GF-D8 (cell line): Measurements from ENCODE around the gene GOLIM4.
"Not testable (repeated sequence)": the region's sequence is repeated elsewhere in the genome, so short reads cannot be mapped to it uniquely, and the experiment has no call there.

Source experiments
- DNase-seq: peaks from one replicate; lab custom pipeline; 2025; lab: John Stamatoyannopoulos, UW

GOLIM4 gene

DNA sequence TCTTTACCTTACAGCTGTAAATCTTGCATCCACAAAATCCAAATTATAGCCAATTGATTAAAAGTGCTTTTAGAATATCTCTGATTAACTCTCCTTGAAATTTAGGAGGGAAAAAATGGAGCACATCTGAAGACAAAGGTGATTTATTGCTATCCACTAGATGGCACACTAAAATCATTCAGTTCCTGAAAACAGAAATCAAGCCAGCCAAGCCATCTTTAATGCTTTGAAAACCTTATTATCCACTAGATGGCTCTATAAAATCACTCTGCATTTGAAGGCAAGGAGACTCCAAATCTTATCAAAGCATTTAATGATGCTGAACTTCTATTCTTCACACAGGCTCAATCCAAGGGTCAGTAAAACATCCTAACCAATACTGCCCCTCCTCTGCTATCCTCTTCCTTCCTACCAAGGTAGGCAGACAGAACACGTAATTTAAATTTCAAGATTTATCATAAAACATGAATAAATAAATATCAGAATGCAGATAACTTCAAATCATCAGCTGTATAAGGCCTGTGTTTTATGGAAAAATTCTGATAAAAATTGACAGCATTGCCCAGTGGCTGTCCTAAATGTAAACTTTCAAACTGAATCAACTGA is 48.4 kb downstream of the GOLIM4 start:
- DNase-seq, result peak; percentile 76

DNA sequence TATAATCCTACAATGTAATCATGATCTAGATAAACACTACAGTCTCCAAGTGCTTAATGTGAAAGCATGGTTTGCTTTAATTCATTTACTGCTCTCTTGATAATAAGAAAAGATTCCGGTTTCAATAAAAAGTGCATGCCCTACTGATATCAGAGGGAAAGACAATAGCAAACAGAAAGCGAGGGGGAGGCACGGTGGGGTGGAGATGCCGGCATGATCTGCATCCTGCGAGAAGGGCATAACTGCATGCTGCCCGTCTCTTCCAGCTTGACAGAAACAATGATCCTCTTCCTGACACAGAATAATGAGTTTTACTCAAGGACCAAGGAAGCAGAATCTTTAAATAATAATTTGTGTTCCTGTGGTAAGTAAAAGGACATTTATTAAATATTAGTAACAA is 51.7 kb downstream of the GOLIM4 start:
- DNase-seq, result no peak

- DNase-seq, result peak; percentile 49
These were observed 55.0 kb downstream of the GOLIM4 start for GRCh38 chr3:168040607-168041208.

- no peak for DNase-seq
These were observed 58.7 kb downstream of the GOLIM4 start for GRCh38 chr3:168037020-168037419.

GRCh38 chr3:168036619-168037018 is 59.1 kb downstream of the GOLIM4 start:
- no peak for DNase-seq

DNA sequence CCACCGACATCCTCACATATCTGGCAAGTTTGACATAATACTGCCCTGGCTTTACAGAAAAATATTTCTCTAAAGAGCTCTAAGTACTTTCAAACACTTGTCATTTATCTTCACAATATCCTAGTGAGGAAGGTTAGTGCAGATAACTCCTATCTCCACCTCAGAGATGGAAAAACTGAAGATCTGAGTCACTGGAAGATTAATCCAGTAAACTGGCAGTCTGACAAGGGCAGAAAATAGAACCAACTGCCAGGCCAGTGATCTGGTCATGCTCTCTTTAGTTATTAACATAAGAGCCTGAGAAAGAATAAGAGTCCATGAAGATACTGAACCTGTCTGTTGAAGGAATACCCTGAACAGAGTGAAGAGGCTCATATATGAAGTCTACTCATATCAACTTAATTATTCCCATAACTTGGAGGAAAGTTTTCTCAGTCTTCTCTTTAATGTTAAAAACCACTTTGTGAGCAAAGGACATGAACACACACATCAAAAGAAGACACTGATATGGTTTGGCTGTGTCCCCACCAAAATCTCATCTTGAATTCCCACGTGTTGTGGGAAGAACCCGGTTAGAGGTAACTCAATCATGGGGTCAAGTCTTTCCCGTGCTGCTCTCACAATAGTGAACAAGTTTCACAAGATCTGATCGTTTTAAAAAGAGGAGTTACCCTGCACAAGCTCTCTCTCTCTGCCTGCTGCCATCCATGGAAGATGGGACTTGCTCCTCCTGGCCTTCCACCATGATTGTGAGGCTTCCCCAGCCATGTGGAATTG is 61.4 kb downstream of the GOLIM4 start:
- DNase-seq, result no peak

GRCh38 chr3:168030577-168030976 is 65.1 kb downstream of the GOLIM4 start:
- DNase-seq, result no peak

DNA sequence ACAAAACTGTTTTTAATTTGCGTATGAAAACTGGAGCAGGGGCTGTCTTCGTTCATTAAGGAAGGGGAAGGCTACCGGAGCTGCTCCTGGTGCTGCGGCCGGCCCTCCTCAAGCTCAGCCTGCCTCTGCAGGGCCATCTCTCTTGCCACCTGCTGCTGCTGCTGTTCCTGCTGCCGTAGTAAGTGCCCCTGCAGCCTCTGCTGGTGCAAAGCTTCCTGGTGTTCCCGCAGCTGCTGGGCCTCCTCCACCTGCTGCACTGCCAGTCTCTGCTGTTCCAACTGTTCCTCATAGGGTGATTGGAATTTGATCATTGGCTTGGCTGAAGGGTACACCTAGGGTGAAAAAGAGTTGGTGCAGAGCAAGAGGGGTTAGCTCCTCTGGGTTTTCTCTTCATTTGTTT is 66.0 kb downstream of the GOLIM4 start:
- no peak for DNase-seq

GRCh38 chr3:168028086-168028485 is 67.6 kb downstream of the GOLIM4 start:
- no peak for DNase-seq

GRCh38 chr3:168026764-168027163 is 69.0 kb downstream of the GOLIM4 start:
- DNase-seq, result no peak

DNA sequence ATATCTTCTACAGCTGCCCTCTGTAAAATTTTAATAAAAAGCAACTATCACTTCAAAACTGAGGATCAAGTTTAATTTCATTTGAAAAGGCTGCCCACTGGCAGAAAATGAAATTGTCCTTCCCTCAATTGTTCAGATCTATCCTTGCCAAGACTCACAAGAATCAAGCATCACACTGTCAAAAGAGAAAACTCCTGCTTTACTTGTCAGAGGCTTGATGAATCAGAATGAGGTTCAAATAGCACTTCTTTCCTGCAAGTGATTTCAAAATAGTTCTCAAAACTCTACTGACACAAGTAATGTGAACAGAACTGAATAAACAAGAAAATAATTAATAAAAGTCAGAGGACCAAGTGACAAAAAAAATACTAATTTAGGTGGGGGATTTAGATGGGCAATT is 70.6 kb downstream of the GOLIM4 start:
- no peak for DNase-seq

GRCh38 chr3:168024537-168024941 is 71.2 kb downstream of the GOLIM4 start:
- peak; percentile 63 for DNase-seq

DNA sequence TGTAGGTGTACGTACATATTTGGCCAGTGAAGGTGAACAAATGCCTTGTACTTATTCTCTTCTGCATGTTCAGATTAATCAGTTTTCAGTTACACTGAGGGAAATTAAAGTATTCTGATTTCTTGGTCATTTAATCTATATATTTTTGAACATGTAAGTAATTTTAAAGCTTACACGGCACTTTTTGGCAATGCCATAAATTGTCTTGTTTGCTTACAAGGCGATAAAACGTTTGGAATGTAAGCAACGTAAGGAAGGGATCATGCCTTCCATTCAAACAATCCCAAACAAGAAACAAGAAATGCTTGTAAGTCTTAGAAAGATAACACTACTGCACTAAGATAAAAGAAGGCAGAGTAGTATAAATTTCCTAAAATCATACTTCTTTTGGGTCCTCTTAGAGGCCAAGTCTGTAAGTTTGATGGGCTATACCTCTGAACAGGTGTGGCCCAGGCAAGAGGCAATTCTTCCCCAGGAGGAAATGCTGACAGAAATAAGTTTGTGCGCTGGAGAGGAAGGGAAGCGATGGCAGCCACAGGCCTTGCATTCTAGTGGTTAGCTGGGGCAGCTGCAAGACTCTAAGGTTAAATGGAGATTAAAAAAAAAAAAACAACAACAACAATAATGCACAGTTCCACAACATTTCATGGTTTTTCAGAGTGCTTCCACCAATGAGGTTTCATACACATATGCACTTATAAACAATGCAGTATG is 73.8 kb downstream of the GOLIM4 start:
- DNase-seq, result no peak

DNA sequence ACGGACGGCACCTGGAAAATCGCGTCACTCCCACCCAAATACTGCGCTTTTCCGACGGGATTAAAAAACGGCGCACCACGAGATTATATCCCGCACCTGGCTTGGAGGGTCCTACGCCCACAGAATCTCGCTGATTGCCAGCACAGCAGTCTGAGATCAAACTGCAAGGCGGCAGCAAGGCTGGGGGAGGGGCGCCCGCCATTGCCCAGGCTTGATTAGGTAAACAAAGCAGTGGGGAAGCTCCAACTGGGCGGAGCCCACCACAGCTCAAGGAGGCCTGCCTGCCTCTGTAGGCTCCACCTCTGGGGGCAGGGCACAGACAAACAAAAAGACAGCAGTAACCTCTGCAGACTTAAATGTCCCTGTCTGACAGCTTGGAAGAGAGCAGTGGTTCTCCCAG is 84.4 kb downstream of the GOLIM4 start:
- not testable (repeated sequence) for DNase-seq

DNA sequence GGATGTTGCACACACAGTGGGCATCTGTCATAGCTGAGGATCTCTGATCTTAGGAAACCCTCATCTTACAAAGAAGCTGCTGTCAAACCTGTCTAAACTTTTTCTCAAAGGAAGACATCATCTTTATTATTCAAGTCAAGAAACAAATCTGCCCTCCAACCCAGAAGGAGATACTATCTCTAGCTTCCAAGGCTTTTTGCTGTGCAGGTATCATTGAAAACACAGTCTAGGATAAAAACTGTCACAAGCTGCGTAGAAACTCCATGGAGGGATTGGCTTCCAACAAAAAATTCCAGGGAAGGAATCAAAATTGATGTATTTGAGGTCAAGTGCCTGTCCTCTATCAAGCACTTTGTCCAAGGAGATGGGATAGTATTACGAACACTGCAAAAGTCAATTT is 89.1 kb downstream of the GOLIM4 start:
- no peak for DNase-seq

GRCh38 chr3:168003911-168004310 is 91.8 kb downstream of the GOLIM4 start:
- no peak for DNase-seq

DNA sequence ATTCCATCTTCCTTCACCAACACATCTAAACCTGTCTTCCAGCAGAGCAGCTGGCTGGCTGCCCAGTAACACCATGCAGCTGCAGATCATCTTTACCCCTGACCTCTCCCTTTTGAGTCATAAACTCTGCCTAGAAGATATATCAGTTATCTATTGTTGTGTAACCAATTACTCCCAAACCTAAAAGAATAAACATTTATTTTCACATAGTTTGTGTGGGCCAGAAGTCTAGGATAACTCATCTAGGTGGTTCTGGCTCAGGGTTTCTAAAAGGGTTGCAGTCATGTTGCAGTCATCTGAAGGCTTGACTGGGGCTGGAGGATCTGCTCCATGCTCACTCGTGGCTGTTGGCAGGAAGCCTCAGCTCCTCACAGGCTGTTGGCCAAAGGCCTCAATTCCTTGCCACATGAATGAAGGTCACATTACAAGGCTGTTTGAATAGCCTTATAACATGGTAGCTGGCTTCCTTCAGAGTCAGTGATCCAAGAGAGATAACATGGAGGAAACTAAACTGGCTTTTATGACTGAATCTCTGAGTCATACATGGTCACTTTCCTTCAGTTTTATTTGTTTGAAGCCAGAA is 92.8 kb downstream of the GOLIM4 start:
- DNase-seq, result no peak

DNA sequence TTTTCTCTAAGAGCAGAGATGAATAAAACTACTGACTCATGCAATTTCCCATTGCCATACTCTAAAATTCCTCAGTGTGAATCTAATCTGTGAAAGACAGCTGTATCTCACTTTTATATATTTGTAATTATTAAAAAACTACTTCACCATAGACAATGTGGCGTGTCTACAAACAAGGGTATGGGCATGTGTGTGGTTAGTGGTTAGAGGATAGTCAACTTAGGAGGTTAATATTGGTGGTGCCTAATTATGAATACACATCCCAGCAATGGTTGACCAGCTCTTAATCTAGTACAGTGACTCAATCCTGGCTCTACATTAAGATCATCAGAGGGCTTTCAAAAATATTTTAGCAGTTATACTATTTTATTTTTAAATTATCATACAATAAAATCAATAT is 94.5 kb downstream of the GOLIM4 start:
- no peak for DNase-seq

GRCh38 chr3:167998253-167998652 is 97.5 kb downstream of the GOLIM4 start:
- no peak for DNase-seq

DNA sequence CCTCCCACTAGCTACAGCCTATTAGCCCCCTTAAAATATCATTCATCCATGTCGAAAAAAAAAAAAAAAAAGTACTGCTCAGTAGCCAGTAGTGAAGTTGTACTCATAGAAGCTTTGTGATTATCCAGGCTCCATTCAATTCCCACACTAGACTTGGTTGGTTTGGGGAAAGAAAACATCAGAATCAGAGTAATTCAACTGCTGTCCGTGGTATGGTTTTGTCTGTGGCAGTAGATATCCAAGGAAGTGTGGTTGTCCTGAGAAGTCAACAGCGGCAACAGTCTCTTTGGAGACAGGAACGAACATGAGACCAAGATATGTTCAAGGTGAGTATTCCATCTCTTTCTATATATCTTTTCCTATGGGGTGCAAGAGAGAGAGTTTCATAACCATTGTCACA is 99.2 kb downstream of the GOLIM4 start:
- no peak for DNase-seq

GRCh38 chr3:167992381-167992780 is 103.3 kb downstream of the GOLIM4 start:
- DNase-seq, result no peak

- DNase-seq, result no peak
These were observed 104.5 kb downstream of the GOLIM4 start for GRCh38 chr3:167991213-167991612.
